Dermis blood vessel endothelial cell (primary cell): ENCODE results near the gene GRIN3A. TPM values are rescaled to one million over a fixed set of nuclear protein-coding genes. Genes with fewer than 3 reads are reported as not detected.
A peak's percentile ranks its signal among the peaks of the same experiment; 100 is the strongest.
"Not testable (repeated sequence)": the region's sequence is repeated elsewhere in the genome, so short reads cannot be mapped to it uniquely, and the experiment has no call there.

ENCODE experiments used
- DNase-seq: peaks from one replicate; pipeline ENCODE4 v3.0.0; 2010
- total RNA-seq: library from RNA; depleted of rRNA; stranded (reverse); fragments of >200 nt; gene quantifications from 2 replicates; pipeline ENCODE4 v1.2.3, GENCODE V29; 2014

Gene GRIN3A
- total RNA-seq, 1 donor from 2014 or later: not detected

DNA sequence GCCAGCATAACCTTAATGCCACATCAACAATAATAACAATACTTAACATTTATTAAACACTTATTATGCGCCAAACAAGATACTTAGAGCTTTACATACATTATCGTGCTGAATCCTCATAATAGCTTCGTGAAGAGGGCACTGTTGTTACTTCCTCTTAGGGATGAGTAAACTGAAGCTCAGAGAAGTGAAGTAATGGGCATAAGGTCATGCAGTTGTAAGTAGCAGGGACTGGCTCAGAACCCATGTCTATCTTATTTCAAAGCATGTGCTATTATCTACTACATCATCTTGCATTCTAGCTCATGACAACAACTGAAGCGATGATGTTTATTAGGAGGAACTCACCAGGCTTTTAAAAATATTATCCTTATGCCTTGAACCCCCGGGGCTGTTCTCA, 108.8 kb downstream of the GRIN3A start:
- DNase-seq: no peak

DNA sequence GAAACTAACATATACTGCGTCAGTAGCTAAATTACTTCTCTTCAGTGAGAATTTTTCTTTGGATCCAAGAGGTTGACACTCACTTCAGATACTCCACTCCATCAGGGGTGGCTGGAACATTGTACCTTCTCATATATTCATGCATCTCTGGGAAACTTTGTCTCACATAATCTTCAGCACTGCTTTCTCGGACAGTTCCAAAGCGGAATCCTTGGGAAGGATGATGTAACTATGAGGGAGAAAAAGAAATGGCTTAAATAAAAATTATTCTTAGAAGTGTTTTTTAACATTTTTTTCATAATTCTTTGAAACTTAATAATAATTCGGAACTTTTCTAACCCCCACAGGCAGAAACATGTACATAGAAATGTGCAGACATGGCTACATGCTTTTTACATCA, 110.3 kb downstream of the GRIN3A start:
- no peak for DNase-seq

DNA sequence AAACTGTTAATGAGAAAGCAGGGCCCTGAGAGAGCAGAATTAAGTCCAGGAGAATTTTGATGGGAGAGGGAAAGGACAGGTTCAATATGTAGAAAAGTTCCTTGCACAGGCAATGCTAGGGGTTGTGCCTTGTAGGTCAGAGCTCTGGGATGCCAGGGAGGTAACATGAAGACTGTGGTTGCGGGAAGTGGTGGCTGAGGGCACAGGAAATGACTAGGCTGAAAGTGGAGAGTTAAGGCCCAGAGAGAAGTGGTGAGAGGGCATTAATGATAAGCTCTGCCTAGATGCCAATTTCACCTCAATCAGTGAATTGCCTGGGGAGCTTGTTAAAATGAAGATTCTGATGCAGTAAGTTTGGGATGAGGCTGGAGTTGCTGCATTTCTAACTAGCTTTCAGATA, 112.2 kb downstream of the GRIN3A start:
- DNase-seq: no peak

DNA sequence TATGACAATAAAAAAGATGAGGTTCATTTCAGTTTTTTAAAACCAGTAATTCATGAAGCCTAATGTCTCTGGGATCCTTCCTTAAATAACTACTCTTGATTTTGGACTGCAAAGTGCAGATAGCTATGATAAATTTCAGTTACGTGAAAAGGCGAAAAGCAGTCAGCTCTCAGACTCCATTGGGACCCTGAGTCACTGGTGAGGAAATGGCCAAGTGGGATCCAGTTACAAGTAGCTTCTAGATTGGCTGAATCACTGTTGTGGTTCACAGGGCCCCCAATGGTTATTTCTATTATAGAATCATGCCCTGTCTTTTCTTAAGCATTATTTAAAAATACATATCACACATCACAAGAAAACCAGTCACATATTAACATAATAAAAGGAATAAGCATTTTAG, 112.6 kb downstream of the GRIN3A start:
- no peak for DNase-seq

DNA sequence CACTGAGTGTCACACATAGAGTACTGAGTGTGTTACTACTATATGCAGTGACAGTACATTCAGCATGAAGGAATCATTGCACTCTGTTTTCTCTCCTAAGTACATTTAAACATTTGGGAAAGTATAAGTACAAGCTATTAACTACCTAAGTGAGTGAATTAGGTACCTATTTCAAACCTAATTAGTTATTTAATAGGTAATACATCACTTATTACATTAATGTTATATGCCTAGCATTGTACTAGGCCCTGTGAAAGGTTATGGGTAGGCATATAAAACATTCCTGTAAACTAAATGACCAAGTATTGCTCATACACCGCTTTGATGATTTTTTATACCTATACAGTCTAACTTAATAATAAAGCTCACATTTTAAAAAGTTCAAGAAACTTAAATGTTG, 118.0 kb downstream of the GRIN3A start:
- no peak for DNase-seq

DNA sequence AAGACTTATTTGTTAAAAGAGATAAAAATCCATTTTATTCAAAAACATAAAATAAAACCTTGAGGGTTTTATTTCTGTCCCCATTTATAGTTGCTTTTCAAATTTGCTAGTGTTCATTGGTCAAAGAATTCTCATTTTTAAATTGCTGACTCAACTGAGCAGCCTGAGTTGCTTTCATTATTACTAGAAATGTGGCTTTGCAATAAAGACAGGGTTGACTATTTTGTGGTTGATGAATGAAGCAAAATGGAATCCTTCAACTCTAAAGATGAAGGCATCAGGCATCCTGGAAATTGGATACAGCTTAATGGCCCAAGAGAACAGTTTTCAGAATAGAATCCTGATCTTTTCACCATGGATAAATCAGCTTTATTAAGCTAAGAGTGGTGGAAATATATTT, 119.7 kb downstream of the GRIN3A start:
- DNase-seq: no peak

DNA sequence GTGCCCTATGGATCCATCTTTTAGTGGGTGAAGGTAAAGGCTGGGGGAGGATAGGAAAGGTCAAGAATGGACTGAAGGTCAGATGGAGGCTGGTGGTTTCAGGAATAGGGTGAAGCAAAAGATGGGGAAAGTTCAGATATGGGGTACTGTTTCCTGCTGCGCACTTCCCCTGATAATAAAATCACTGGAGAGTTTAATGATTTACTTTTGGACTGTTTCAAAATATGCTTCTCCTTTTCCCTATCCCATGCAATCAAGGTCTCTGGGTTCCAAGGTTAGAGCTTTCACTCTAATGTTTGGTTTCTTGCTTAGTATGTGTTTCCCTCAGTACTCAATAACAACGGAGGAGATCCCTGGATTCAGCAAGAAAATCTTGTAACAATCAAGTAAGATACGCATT, 132.9 kb downstream of the GRIN3A start:
- no peak for DNase-seq

DNA sequence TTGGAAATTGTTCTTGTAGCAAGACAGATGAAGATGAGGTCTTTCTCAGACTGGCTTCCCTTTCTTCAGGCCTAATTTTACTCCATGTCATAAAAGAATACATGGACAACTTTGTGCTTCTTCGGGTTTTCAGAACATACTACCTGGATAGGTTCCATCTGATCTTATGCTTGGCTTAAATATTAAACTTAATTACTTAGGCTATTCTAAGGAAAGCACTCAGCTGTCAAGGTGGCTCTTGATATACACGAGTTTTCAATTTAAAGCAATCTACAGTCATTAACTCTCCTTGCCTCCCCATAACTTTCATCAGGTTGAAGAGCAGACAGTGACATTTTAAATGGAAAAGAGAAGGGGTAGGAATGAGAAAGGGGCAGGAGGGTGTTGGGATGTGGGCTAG, 134.2 kb downstream of the GRIN3A start:
- no peak for DNase-seq

DNA sequence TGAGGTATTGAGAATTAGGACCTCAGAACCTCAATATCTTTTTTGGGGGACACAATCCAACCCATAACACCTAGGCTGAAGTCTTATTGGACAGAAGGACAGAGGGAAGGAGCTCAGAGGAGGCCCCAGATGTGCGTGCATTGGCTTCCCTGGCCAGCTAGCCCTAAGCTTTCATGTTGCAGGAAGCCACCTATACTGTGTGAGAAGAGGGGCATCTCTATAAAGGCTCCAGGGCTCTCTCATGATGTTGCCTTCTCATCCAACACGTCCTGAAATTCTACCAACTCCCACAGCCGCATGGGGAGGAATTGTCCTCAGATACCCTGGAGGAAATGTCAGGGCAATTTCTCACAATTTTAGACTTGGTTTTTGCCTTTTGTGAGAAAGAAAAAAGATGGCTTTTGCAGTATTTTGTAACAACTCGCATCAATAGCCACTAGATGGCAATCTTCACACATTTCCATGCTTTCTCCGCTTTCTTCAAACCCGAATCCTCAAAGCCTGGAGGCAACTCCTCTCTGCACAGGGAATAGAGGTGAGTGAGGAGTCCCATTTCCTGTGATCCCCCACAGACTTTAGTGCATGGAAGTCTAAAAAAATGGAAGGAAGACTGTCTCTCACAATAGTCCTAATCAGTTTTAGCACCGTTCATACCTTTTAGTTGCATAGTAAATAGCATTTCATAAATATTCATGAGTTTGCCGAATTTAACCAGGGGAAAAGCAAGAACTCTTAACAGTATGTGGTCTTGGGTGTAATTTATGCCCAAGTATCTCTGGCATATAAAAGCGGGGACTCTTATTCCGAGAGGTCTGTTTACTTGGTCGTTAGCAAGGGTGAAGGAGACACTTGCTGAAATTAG, 136.3 kb downstream of the GRIN3A start:
- DNase-seq: peak; percentile 62

DNA sequence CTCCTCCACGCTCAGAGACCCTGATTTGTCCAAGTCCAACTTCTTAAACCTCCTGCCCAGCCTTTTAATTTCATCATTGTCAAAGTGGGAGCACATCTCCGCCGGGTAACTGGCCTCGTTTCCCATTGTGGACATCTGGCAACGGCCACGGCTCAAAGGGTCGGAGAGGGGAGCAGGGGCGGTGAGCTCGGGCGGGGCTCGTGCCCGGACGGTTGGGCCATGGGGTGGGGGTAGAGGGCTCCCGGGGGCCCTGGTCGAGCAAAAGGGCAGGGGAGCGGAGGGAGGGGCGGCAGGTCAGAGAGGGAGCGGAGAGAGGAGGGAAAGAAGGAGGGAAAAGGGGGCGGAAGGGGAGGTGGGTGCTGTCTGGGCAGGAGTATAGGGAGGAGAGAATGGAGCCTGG, 143.7 kb downstream of the GRIN3A start, which contains the start of gene PPP3R2:
PPP3R2 (minus strand) TSS at position 174 of the 400 bp plus-strand sequence; CDS start at position 126, 48 bp downstream.
- DNase-seq: no peak

DNA sequence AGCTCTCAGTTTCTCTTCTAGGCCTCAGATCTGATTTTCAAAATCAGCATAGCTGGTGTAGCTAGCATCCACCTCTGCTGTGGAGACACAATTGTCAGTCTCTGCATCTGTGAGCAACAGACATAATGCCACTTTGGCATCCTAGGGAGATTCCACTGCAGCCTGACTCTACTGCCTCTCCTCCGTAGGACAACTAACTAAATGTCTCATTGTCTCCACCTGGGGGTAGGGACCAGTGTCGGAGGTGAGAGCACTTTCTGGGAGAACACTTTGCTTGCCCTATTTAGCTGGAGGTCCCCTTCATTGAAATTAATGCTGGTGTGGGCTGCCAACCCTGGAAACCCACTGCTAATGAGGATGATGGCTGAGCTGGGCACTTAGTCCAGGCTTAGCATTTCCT, 145.1 kb downstream of the GRIN3A start:
- DNase-seq: no peak

DNA sequence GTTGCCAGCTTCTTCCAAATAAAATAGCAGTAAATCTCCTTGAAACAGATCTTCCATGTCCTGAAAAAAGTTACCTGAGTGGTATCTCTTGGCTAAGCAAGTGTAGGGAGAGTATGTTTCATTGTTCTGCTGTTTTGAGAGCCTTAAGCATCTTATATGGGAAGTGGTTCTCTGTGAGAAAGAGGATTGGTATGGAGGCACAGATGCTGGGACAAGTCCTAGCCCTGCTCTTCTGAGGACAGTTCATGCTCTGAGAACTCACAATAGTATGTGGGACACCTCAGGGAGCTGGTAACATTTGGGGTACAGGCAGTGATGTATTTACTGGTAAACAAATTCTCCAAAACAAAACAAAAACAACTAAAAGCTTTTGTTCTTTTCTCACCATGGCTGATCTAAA, 145.7 kb downstream of the GRIN3A start:
- no peak for DNase-seq

DNA sequence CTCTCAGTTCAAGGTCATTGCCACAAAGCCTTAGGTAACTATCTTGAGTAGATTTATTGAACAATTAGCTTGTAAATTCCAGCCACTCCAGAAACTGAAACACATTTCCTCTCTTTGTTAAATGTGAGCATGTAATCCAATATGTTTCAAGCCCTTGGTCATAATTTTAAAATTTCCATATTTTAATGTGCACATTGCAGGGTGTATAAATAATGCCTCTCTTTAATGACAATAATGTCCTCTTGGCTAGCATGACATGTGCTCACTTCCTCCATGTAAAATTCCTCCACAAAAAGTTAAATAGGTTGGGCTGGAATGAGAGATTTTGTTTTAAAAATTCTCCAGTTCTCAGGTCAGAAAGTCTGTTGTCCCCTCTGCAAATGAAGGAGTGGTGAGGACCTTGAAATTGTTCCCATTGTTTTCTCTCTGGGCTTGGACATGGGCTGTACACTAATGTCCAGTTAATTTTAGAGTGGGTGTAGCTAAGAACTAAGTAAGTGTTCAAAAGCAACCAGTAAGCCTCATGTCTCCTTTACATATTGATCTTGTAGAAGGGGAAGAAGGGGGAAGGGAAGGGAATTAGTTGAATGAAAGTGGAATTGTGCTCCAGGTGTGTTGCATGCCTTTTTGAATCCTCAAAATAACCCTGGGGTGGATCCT, 146.5 kb downstream of the GRIN3A start:
- no peak for DNase-seq

DNA sequence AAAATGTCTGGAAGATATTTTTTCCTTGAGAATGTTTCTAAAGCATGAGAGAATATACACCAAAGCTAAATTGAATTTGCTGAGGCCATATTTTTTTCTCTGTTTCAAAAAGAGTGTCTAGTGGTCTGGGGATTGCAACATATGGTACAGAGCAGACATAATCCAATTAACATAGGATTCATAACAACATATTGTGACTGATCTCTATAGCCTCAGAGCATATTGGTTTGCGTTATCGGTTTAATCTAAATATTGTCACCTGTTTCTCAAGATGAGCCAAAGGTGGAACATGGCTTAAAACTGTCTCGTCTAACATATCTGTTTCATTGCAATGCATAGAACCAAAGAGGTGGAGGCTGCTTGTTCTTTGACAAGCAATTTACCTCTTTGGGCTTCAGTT, 147.5 kb downstream of the GRIN3A start:
- no peak for DNase-seq

DNA sequence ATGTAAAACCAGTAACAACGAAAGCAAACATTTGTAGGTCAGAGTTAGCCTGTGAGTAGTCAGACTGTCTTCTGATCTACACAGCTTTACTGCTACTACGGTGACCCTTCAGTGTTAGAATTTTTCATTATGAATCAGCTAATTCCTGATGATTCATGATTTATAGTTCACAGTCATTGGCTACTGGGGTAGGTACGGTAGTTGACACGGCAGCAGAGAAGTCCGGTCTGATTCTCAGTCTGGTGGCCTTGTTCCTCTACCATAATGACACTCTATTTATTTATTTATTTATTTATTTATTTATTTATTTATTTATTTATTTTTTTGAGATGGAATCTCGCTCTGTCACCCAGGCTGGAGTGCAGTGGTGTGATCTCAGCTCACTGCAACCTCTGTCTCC, 148.4 kb downstream of the GRIN3A start:
- DNase-seq: not testable (repeated sequence)

DNA sequence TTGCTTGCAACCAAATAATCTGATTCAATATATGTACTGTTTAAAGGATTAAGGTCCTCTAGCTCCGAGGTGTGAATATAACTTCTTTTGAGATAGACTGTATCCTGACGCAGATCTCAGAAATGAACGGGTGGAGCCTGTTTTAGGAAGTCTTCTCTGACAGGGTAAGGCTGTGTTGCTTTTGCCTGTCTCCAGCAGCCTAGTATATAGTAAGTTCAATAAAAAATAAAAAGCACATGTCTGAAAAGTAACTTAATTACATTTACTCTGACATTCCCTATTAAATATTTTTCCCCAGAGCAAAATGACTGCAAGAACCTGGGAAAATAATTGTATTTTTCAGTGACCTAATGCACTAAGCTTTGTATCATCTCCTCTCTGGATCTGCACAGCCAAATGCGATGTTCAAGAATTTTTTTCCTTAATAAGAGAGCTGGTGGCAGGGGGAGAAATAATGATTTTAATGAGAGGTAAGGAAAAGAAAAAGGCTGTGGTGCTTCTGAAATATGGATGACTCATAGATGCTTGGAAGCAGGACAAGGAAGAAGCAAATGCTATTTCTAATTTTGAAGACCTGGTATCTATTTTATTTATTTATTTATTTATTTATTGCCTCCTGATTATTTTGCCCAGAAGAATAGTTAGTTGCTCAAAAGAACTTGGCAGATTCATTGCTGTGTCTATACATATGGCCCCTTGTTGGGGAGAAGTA, 151.0 kb downstream of the GRIN3A start:
- no peak for DNase-seq

DNA sequence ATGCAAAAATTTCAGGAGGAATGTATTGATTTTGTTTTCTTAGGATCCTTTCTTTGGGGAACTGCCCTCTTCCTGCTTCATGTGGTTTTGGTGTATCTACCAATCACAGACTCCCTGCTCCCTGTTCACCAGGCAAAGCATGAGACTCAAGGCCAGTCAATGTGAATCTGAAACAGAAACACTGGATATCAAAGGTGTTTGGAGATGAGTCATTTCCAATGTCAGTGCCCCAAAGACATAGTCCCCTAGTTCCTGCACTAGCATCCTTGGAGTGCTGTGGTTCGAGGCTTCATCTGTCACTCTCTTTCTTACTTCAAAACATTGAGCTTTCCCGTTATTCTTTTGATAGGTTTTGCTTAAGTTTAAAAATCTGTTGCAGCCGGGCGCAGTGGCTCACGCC, 151.8 kb downstream of the GRIN3A start:
- no peak for DNase-seq

DNA sequence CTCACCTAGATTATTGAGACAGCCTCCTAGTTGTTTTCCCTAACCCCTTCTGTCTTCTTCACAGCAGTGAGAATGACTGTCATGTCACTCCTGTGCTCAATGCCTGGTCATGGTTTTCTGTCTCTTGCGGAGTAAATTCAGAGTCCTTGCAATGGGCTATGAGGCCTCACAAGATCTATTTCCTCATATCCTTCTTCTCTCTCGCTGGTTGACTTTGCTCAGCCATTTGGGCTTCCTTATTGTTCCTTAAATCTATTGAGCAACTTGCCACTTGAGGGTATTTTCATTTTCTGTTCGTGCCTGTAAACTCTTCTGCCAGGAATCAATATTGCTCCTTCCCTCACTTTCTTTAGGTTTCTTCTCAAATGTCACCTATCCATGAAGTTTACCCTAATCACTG, 152.7 kb downstream of the GRIN3A start:
- no peak for DNase-seq

DNA sequence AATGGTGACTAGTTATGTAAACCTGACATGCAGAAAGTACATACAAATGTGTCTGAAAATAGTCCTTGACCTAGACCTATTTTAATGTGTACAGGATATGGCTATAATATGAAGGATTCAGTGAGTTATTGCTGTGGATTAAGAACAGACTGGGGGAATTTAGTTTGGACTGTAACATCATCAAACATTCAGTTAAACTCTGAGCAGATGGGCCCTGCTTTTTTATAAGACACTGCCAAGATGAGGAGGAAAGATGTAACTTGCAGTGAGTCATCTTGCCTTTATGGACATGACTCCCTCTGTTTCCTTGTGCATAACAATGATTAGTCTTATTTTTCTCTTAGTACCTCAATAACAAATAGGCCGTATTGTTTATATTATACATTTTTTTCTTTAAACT, 155.9 kb downstream of the GRIN3A start:
- peak; percentile 16 for DNase-seq

DNA sequence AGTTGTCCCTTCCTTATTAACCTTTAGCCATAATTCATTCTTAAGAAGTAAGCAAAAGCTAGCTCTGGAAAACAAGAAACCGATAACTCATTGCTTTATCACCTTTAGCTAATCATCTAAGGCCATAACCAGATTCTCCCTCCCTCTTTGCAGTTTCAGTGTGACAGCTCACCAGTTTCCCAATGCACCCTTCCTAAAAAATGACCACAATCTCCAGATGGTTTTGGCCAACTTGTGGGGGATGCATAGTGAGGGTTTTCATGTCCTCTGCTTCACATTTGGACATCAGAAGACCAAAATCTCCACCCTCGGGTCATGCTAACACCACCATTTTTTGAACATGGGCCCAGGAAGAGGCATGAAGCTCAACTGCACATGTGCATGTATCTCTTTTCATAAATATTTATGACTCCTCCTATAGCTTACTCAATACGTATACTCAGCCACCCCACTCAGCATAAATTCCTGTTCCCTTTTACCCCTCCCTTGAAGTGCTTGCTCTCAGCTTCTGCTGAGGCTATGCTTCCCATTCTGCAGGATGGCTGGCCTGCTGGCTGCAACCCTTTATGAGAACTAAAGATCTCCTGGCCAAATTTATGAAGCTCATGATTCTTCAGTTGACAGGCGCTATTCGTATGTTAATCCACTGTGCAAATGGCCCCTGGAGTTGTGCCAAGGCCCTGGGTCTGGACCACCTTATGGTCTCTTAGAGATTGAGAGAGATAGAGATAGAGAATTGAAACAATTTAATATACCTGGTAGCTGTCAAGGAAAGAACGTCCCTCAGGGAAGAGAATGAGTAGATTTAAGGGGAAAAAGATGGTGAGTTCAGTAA, 158.5 kb downstream of the GRIN3A start:
- no peak for DNase-seq

DNA sequence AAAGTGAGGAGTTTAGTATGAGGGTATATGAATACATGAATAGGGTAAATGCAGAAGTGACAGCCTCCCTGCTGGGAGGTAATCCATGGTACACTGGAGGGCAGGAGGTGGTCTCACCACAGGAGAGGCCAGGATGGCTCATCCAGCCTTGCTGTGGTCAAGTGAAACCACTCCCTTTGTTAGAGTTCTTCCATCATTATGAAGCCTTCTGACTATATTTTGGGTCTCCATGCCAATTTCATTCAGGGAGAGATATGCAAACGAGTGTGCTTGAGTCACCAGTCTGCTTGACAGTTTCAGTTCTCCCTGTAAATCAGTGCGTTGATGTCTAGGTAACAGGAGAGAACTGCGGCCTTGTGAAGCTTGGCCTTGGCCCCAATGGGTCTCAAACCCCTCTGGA, 160.1 kb downstream of the GRIN3A start:
- DNase-seq: no peak

DNA sequence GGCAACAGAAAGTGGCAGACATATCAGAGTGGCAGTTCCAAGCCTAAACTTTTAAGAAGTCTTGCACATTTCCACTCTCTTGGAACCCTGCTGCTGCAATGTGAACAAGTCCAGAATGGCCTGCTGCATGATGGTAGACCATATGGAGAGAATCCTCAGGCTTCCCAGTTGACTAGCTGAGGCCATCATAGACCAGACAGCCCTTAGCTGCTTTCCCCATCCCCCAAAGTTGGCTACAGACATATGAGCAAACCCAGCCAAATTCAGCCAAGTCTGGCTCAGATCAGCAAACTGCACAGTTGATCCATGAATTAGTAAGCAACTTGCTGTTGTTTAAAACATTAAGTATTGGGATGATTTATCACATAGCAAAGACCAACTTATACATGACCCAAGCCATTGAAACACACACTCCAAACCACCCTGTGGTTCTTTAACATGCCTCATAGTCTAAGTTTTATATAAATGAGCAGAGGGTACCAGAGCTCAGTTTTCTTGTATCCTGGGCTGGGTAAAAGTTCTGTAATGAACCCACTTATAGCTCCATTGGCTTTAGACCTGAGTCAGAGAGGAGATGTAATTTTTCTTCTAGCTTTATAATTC, 163.6 kb downstream of the GRIN3A start:
- DNase-seq: no peak
